Cardiac muscle cell (in vitro differentiated cells and primary cell): Measurements from ENCODE around the gene EIF4E. TPM values are rescaled to one million over a fixed set of nuclear protein-coding genes. Genes with fewer than 3 reads are reported as not detected.

ENCODE experiments used
- DNase-seq, 2 donors: peaks; one replicate each; pipeline versions ENCODE4 v3.0.0 to v3.0.0-alpha.2; 2010 to 2017; ENCODE audit warnings: low read depth in 1 of 2, low spot score in 1 of 2
- H3K27ac ChIP-seq: fragments of 200-600 bp; sonication (generic); 2 replicates; pipeline ENCODE4 v1.5.1; 2016
- H3K27me3 ChIP-seq: fragments of 200-600 bp; sonication (generic); 2 replicates; pipeline ENCODE4 v1.6.0; 2016; ENCODE audit warnings: control low read depth
- H3K36me3 ChIP-seq: fragments of 200-600 bp; sonication (generic); 2 replicates; pipeline ENCODE4 v1.5.1; 2016; ENCODE audit warnings: control low read depth
- H3K4me1 ChIP-seq: fragments of 200-600 bp; sonication (generic); 2 replicates; pipeline ENCODE4 v1.8.1; 2017; ENCODE audit warnings: low read depth, mild to moderate bottlenecking, mixed run types
- H3K4me3 ChIP-seq: fragments of 200-600 bp; sonication (generic); 2 replicates; pipeline ENCODE4 v1.5.1; 2016; ENCODE audit warnings: mild to moderate bottlenecking
- H3K9me3 ChIP-seq: fragments of 200-600 bp; sonication (generic); 2 replicates; pipeline ENCODE4 v1.5.1; 2017; ENCODE audit warnings: low read depth, mild to moderate bottlenecking, control low read depth
- polyA plus RNA-seq: library from polyadenylated mRNA; unstranded; fragments of >200 nt; fragmentation: Nextera tagmentation; extraction: Ambion mirVana; gene quantifications from 2 replicates; pipeline ENCODE4 v1.2.1, GENCODE V29; 2016
- total RNA-seq: library from RNA; depleted of rRNA; stranded (reverse); fragments of >200 nt; gene quantifications from 2 replicates; pipeline ENCODE4 v1.2.3, GENCODE V29; 2016
- TF ChIP-seq, protein P1 (sequence below): IDR thresholded peaks from 2 replicates; pipeline ENCODE4 v1.5.1; 2012; ENCODE audit warnings: low read depth, mild to moderate bottlenecking, low read length

Gene EIF4E
- total and polyA plus RNA-seq, 2 experiments from 2014 or later, result 119 to 143 TPM

- H3K36me3 ChIP-seq, result no peaks in the 10 kb centered on the region
- H3K4me3 ChIP-seq, result no peak overlapping the region
- no peak for DNase-seq
- H3K9me3 ChIP-seq, result no peaks in the 10 kb centered on the region
- no peaks in the 10 kb centered on the region for H3K27me3 ChIP-seq
- TF ChIP-seq, protein P1, sequence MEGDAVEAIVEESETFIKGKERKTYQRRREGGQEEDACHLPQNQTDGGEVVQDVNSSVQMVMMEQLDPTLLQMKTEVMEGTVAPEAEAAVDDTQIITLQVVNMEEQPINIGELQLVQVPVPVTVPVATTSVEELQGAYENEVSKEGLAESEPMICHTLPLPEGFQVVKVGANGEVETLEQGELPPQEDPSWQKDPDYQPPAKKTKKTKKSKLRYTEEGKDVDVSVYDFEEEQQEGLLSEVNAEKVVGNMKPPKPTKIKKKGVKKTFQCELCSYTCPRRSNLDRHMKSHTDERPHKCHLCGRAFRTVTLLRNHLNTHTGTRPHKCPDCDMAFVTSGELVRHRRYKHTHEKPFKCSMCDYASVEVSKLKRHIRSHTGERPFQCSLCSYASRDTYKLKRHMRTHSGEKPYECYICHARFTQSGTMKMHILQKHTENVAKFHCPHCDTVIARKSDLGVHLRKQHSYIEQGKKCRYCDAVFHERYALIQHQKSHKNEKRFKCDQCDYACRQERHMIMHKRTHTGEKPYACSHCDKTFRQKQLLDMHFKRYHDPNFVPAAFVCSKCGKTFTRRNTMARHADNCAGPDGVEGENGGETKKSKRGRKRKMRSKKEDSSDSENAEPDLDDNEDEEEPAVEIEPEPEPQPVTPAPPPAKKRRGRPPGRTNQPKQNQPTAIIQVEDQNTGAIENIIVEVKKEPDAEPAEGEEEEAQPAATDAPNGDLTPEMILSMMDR, result no peak
- peaks cover 11% of the 10 kb centered on the region for H3K4me1 ChIP-seq
- H3K27ac ChIP-seq, result peak overlapping the region; percentile 51
These were observed 19.1 kb downstream of the EIF4E start for GRCh38 chr4:98909646-98910401.

DNA sequence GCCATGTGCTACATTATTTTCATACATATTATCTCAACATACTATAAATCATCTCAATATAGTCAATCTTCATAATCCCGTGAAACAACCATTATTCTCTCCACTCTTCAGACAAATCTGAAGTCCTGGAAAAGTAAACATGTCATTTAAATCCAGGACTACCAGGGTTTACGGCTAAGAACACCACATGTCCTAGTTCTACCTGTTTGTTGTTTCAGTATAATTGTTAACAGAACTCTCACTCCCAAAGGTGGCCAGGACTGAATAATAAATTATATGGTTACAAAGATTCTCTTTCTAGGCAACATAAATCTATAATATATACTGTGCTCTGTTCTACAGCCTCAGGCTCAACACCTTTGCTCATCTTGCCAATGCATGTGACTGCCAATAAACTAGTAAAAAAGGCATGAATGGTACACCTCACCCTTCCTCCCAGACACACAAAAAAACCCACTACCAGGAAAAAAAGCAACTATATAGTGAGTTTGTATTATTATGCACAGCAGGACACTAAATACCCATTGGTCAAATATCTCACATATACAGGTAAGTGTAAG is 20.1 kb downstream of the EIF4E start:
- no peak overlapping the region for H3K4me3 ChIP-seq
- H3K27me3 ChIP-seq, result no peaks in the 10 kb centered on the region
- TF ChIP-seq, protein P1, result no peak
- no peak for DNase-seq
- peak overlapping the region; percentile 2 for H3K27ac ChIP-seq
- H3K9me3 ChIP-seq, result no peaks in the 10 kb centered on the region
- H3K4me1 ChIP-seq, result peaks cover 11% of the 10 kb centered on the region
- H3K36me3 ChIP-seq, result no peaks in the 10 kb centered on the region

- TF ChIP-seq, protein P1, result no peak
- H3K27me3 ChIP-seq, result no peaks in the 10 kb centered on the region
- peaks cover 11% of the 10 kb centered on the region for H3K4me1 ChIP-seq
- peak overlapping the region; percentile 2 for H3K27ac ChIP-seq
- H3K36me3 ChIP-seq, result no peaks in the 10 kb centered on the region
- H3K9me3 ChIP-seq, result no peaks in the 10 kb centered on the region
- no peak overlapping the region for H3K4me3 ChIP-seq
- DNase-seq, result no peak
These were observed 20.8 kb downstream of the EIF4E start for GRCh38 chr4:98908182-98908581.

DNA sequence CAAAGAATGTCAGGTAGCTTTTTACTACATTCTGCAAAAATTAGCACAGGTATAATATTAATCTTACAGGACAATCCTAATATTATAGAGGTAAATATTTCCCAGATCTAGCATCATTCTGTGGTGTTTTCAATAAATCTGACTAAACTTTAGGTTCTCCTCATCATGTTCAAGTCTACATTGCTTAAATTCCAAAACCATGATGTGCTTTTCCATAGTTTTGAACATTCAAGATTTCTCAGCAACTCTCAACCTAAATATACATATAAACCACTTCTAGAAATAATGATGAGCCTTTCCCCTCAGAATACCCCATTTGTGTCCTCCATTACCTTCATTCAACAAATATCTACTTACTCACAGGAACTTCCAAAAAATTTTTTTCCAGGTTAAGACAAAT is 23.1 kb downstream of the EIF4E start:
- Histone ChIP-seq H3K27me3 (no peaks in the 10 kb centered on the region), H3K4me3 (no peak overlapping the region), H3K4me1 (peaks cover 11% of the 10 kb centered on the region), H3K36me3 (peaks cover 8% of the 10 kb centered on the region), H3K27ac (peak overlapping the region; percentile 14), H3K9me3 (no peaks in the 10 kb centered on the region)
- DNase-seq, result no peak
- TF ChIP-seq, protein P1, result no peak

- no peaks in the 10 kb centered on the region for H3K9me3 ChIP-seq
- H3K4me1 ChIP-seq, result peaks cover 11% of the 10 kb centered on the region
- H3K27me3 ChIP-seq, result no peaks in the 10 kb centered on the region
- no peak for DNase-seq
- H3K36me3 ChIP-seq, result peaks cover 12% of the 10 kb centered on the region
- H3K27ac ChIP-seq, result peak overlapping the region; percentile 14
- TF ChIP-seq, protein P1, result no peak
- H3K4me3 ChIP-seq, result no peak overlapping the region
These were observed 23.6 kb downstream of the EIF4E start for GRCh38 chr4:98905297-98905696.
